GM08714 (cell line): ENCODE data around the gene CFDP1.
A peak's percentile ranks its signal among the peaks of the same experiment; 100 is the strongest.
"Not testable (repeated sequence)": the region's sequence is repeated elsewhere in the genome, so short reads cannot be mapped to it uniquely, and the experiment has no call there.

Source experiments
- H3K4me3 ChIP-seq: fragments of 200-500 bp; sonication (Bioruptor generic); 2 replicates; pipeline ENCODE4 v1.5.1; 2014; ENCODE audit warnings: mild to moderate bottlenecking, low read length, inconsistent platforms
- ZNF274 ChIP-seq: IDR thresholded peaks from 2 replicates; pipeline ENCODE4 v1.6.1; 2012; ENCODE audit warnings: mild to moderate bottlenecking, low read depth, low read length

Gene CFDP1

DNA sequence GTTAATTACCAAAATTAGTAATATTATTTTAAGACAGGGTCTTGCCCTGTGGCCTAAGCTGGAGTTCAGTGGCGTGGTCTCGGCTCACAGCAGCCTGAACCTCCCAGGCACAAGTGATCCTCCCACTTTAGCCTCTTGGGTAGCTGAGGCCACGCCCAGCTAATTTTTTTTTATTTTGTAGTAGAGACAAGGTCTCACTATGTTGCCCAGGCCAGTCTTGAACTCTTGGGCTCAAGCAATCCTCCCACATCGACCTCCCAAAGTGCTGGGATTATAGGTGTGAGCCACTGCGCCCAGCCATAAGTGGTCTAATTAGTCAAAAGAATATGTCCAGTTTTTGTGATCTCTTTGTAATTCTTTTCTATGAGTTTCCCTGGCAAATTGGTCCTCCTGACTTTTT lies 12.0 kb upstream of the CFDP1 start:
- H3K4me3 ChIP-seq, result no peak overlapping the region
- no peak for TF ChIP-seq ZNF274

DNA sequence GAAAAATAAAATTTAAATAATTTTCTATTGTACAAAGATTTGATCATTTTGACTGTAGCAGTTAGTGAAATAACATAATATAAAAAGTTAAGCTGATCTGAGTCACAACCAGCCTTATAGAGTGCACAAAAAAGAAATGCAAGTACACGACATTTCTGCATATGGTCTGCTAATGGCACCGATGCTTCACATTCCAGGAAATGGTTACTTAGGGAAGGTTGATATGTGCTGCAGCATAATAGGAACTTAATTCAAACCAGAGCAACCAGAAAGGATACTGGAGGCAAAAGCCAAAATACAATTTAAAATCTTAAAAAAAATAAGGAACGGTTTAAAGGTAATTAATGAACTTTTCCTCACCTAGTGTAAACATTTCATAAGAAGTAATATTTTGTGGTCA lies 10.0 kb upstream of the CFDP1 start:
- no peak for TF ChIP-seq ZNF274
- no peak overlapping the region for H3K4me3 ChIP-seq

DNA sequence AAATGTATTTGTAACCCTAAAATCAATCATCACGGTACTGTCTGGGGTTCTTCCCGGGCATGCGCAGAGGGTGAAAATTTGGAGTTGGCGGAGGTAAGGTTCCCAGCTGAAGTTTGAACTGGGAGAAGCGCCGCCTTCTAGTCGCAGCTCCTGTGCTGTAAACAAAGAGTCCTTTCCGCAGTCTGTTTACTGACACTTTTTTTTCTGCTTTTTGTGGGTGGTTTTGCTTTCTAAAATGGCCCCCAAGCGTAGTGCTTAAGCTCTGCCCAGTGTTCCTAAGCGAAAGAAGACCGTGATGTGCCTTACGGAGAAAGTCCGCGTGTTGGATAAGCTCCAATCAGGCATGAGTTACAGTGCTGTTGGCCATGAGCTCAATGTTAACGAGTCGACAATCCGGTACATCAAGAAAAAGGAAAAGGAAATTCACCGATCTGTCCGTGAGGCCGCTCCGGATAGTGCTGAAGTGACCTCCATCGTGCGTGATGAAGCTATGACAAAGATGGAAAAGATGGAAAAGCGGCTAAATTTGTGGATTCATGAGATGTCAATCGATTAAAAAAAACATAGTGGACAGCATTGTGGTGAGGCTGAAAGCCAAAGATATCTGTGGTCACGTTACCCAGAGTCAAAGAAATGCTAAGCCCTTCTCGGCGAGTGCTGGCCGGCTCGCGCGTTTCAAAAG lies 570 bp upstream of the CFDP1 start:
- H3K4me3 ChIP-seq, result peak overlapping the region; percentile 75
- no peak for TF ChIP-seq ZNF274

DNA sequence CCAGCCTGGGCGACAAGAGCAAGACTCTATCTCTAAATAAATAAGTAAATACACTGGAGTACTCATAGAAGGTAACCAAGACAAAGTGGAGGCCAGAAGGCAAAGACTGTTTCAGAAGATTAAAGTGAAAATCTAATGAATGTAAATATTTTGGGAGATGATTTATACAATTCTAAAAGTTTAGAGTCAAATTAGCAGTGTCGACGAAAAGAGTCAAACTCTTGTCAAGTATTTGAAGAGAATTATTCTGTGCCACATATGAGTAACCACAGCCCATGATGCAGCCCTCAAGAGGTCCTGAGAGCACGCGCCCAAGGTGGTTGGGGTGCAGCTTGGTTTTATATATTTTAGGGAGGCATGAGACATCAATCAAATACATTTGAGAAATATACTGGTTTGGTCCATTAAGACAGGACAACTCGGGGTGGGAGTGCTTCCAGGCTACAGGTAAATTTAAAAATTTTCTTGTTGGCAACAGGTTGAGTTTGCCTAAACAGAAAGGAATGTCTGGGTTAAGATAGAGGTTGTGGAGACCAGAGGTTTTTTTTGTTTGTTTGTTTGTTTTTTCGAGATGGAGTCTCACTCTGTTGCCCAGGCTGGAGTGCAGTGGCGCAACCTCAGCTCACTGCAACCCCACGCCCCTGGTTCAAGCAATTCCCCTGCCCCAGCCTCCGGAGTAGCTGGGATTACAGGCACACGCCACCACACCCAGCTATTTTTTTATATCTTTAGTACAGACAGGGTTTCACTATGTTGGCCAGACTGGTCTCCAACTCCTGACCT lies 3.5 kb downstream of the CFDP1 start:
- TF ChIP-seq ZNF274, result no peak
- no peak overlapping the region for H3K4me3 ChIP-seq

DNA sequence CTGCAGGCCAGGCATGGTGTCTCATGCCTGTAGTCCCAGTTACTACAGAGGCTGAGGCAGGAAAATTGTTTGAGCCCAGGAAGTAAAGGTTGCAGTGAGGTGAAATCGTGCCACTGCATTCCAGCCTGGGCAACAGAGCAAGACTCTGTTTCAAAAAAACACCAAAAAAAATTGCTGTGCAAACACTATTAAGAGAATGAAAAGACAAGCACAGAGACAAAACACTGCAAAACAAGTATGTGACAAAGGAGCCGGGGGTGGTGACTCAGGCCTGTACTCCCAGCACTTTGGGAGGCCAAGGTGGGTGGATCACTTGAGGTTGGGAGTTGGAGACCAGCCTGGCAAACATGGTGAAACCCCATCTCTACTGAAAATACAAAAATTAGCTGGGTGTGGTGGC lies 6.8 kb downstream of the CFDP1 start:
- H3K4me3 ChIP-seq, result not testable (repeated sequence)

DNA sequence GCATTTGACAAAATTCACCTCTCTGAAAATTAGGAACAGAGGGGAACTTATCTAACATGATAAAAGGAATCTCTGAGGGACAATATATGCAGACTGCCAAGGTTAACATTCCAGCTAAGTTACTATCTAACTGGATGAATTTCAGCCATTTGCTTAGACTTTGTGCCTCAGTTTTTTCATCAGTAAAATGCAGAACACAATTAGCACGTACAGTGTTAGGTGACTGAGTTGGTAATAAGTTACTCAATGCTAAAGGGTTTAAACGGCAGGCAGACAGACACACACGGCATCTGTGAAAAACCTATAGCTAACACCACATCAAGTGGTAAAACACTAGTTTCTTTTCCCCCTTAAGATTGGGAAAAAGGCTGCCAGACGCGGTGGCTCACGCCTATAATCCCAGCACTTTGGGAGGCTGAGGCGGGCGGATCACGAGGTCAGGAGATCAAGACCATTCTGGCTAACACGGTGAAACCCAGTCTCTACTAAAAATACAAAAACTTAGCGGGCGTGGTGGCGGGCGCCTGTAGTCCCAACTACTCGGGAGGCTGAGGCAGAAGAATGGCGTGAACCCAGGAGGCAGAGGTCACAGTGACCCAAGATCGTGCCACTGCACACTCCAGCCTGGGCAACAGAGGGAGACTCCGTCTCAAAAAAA lies 9.1 kb downstream of the CFDP1 start:
- H3K4me3 ChIP-seq, result not testable (repeated sequence)

DNA sequence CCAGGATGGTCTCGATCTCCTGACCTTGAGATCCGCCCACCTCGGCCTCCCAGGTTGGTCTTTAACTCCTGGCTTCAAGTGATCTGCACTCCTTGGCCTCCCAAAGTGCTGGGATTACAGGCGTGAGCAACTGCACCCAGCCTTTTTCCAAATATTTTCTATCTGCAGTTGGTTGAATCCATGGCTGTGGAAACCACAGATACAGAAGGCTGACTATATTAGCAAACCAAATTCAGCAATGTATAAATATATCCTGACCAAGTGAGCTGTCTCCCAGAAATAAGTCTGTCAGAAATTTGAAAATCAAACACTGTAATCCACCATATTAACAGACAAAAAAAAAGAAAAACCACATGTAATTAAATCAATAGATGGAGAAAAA lies 9.6 kb downstream of the CFDP1 start:
- H3K4me3 ChIP-seq, result no peak overlapping the region
- no peak for TF ChIP-seq ZNF274

DNA sequence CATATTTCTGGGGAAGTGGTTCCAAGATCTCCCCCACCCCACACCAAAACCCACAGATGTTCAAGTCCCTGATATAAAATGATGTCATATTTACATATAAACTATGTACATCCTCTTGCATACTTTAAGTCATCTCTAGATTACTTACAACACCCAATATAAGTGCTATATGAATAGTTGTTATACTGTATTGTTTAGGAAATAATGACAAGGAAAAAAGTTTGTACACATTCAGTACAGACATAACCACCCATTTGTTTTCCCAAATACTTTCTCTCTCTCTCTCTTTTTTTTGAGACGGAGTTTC lies 11.5 kb downstream of the CFDP1 start:
- no peak for TF ChIP-seq ZNF274
- H3K4me3 ChIP-seq, result no peak overlapping the region

DNA sequence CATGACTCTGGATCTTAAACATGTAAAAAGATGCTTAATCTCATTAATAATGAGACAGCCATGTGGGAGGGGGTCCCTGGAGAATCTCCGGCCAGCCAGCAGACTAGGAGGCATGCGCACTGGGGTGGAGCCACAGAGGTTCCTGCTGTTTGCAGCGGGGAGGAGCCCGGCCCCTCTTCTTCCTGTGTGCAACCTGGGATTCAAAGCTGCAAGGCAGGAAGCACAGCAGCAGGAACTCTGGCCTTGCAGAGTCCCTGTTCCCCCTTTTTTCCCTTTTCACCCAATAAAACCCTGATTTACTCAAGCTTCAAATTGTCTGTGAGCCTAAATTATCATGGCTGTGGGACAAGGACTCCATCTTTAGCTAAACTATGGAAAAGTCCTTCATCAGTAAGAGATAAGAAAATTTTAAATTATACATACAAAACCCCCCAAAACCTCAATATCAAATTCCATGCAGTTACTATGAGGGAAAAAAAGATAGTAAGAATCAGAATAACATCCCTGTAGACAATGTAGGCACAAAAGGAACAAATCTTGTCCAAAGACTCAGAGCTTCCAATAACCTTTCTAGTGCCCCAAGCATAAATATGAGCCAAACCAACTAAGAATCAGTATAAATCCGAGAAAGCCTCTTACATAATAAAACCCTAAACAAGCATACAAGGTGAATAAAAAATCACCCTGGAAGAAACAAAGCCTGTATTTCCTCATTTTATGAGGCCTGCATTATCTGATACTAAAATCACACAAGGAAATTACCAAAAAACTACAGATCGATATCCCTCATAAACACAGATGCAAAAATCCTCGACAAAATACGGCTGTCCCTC lies 12.1 kb downstream of the CFDP1 start:
- no peak overlapping the region; the same call in 1 of the 2 replicates for H3K4me3 ChIP-seq
- no peak for TF ChIP-seq ZNF274

DNA sequence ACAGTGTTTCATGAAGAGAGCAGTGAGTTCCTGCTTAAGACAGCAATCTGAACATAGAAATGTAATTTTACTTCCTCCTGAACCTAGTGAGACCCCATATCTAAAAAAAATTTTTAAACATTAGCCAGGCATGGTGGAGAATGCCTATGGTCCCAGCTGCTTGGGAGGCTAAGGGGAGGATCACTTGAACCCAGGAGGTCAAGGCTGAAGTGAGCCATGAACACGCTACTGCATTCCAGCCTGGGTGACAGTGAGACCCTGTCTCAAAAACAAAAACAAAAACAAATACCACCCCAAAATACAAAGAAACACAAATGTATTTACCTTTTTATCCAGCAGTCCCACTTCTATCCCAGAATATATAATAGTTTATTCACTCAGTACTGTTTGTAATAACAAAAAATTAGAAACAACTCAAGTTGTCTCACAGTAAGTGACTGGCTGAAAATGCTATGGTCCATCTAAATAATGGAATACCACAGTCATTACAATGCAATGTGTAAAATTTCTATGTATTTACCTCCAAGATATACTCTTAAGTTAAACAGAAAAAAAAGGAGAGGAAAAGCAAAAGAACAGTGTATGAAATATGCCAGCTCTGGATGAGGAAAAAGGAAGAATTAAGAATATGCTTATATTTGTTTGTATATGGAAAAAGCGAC lies 16.3 kb downstream of the CFDP1 start:
- H3K4me3 ChIP-seq, result no peak overlapping the region
- TF ChIP-seq ZNF274, result no peak

DNA sequence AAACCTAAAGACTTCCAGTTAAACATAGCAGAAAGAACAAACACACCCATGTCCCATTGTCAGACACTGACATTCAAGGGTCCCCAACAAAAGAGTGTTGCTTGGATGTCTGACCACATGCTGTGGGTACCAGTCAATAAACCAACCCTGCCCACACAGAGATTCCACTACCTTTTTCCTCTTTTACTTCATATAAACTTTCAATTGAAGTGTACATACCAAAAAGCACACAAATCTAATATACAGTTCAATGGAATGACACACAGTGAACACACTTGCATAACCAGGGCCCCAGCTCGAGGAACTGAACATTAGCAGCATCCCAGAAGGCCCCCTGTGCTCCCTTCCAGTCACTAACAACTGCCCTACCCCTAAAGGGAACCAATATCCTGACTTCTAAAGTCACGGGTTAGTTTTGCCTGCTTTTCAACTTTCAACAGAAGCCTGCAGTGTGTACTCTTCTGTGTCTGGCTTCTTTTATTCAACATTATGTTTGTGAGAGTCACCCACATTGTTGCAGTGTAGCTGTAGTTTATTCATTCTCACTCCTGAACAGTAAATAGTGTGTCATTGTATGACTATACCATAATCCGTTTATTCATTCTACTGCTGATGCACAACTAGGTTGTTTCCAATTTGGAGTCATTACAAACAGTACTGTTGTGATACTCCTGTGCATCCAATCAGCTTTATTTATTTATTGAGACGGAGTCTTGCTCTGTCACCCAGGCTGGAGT lies 18.0 kb downstream of the CFDP1 start:
- TF ChIP-seq ZNF274, result no peak
- H3K4me3 ChIP-seq, result no peak overlapping the region

DNA sequence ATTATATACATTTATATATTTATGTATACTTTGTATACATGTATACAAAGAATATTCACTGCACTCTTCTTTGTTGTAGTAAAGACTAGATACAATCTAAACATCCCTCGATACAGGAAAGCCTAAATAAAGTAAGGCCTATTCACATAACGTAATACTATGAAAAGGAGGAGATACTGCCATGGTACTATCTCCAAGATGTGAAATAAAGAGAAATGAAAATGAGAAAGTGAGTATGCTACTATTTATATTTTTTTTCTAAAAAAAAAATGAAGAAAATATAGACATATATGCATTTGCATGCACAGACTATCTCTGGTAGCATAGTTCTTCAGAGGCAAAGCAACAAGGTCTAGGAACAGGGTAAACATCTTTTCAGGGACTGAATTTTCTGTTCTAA lies 19.4 kb downstream of the CFDP1 start:
- H3K4me3 ChIP-seq, result no peak overlapping the region
- TF ChIP-seq ZNF274, result no peak

DNA sequence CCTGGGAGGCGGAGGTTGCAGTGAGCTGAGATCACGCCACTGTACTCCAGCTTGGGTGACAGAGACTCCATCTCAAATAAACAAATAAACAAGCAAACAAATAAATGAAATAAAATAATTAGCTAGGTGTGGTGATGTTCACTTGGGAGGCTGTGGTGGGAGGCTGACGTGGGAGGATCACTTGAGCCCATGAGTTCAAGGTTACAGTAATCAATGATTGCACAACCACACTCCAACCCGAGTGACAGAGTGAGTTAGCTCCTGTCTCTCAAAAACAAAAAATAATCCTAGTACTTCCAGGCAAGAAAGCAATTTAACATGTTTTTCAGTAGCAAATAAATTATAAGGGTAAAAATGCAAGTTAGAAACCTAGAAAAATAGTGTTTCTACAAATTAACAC lies 26.4 kb downstream of the CFDP1 start:
- TF ChIP-seq ZNF274, result no peak
- no peak overlapping the region for H3K4me3 ChIP-seq
